Esophagus mucosa (tissue), 1 donor: Measurements from ENCODE around the gene HSPBAP1. TPM values are rescaled to one million over a fixed set of nuclear protein-coding genes. Genes with fewer than 3 reads are reported as not detected.

Experiments
- total RNA-seq: library from RNA; stranded (reverse); gene quantifications from one replicate; pipeline ENCODE4 v1.2.4, GENCODE V29; 2023
- donor health status: DM: yes; HTN: yes; CAD: no.

Gene HSPBAP1
- total RNA-seq, 1 donor from 2014 or later: 3.3 TPM

Other genes with a start within 250 kb of the HSPBAP1 start
- 27.5 TPM for gene PARP9, start 229.5 kb downstream of the HSPBAP1 start, total RNA-seq
- gene DTX3L, start 229.5 kb downstream of the HSPBAP1 start, total RNA-seq: 28.5 TPM
- gene PARP15, start 216.2 kb downstream of the HSPBAP1 start, total RNA-seq: 0.56 TPM
- 15.9 TPM for gene PARP14, start 113.0 kb downstream of the HSPBAP1 start, total RNA-seq
- 10.3 TPM for gene SLC49A4, start 1.2 kb upstream of the HSPBAP1 start, total RNA-seq
- not detected for gene SEMA5B, start 233.9 kb upstream of the HSPBAP1 start, total RNA-seq